Glutamatergic neuron (in vitro differentiated cells): ENCODE data around the gene DPYSL4. TPM values are rescaled to one million over a fixed set of nuclear protein-coding genes. Genes with fewer than 3 reads are reported as not detected.

ENCODE experiments used
- DNase-seq: peaks from one replicate; pipeline ENCODE4 v3.0.0; 2022
- H3K27ac Mint-ChIP-seq: one replicate; pipeline ENCODE4 v1.8.0; 2020; ENCODE audit warnings: mild to moderate bottlenecking, mixed read lengths, inconsistent platforms; ENCODE audit not compliant: unreplicated experiment
- H3K27me3 Mint-ChIP-seq: one replicate; pipeline ENCODE4 v1.8.0; 2020; ENCODE audit warnings: mild to moderate bottlenecking, moderate library complexity, mixed read lengths, inconsistent platforms; ENCODE audit not compliant: unreplicated experiment
- H3K36me3 Mint-ChIP-seq: one replicate; pipeline ENCODE4 v1.8.0; 2020; ENCODE audit warnings: mild to moderate bottlenecking, mixed read lengths, inconsistent platforms; ENCODE audit not compliant: unreplicated experiment
- H3K4me1 Mint-ChIP-seq: one replicate; pipeline ENCODE4 v1.8.0; 2020; ENCODE audit warnings: mild to moderate bottlenecking, low read depth, mixed read lengths, inconsistent platforms; ENCODE audit not compliant: unreplicated experiment
- H3K4me3 Mint-ChIP-seq: one replicate; pipeline ENCODE4 v1.8.0; 2020; ENCODE audit warnings: mild to moderate bottlenecking, mixed read lengths, inconsistent platforms; ENCODE audit not compliant: unreplicated experiment
- H3K9me3 Mint-ChIP-seq: one replicate; pipeline ENCODE4 v1.8.0; 2020; ENCODE audit warnings: mild to moderate bottlenecking, moderate library complexity, mixed read lengths, inconsistent platforms; ENCODE audit not compliant: unreplicated experiment
- total RNA-seq: library from RNA; stranded (reverse); fragmentation: NEBNext Ultra II Directional; extraction: Animal tissue kit (Norgen Biotek cat#: 25700); gene quantifications from one replicate; pipeline ENCODE4 v1.2.1, GENCODE V29; 2021; ENCODE audit not compliant: unreplicated experiment
- TF ChIP-seq, protein P1 (sequence below): fragments of 200-600 bp; sonication (generic); IDR thresholded peaks from one replicate; pipeline ENCODE4 v1.5.0; 2021; ENCODE audit not compliant: partially characterized antibody, unreplicated experiment

Gene DPYSL4
- total RNA-seq, 1 donor from 2014 or later = 402 TPM

- Mint-ChIP-seq H3K27me3 (peaks cover 18% of the 10 kb centered on the region), H3K9me3 (peaks cover 13% of the 10 kb centered on the region), H3K27ac (no peak overlapping the region), H3K4me1 (peaks cover 15% of the 10 kb centered on the region), H3K4me3 (no peak overlapping the region), H3K36me3 (peaks cover 11% of the 10 kb centered on the region)
- peak; percentile 14 for DNase-seq
- TF ChIP-seq, protein P1, sequence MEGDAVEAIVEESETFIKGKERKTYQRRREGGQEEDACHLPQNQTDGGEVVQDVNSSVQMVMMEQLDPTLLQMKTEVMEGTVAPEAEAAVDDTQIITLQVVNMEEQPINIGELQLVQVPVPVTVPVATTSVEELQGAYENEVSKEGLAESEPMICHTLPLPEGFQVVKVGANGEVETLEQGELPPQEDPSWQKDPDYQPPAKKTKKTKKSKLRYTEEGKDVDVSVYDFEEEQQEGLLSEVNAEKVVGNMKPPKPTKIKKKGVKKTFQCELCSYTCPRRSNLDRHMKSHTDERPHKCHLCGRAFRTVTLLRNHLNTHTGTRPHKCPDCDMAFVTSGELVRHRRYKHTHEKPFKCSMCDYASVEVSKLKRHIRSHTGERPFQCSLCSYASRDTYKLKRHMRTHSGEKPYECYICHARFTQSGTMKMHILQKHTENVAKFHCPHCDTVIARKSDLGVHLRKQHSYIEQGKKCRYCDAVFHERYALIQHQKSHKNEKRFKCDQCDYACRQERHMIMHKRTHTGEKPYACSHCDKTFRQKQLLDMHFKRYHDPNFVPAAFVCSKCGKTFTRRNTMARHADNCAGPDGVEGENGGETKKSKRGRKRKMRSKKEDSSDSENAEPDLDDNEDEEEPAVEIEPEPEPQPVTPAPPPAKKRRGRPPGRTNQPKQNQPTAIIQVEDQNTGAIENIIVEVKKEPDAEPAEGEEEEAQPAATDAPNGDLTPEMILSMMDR = no peak
These were observed 5.6 kb downstream of the DPYSL4 start for GRCh38 chr10:132192076-132192975.

DNA sequence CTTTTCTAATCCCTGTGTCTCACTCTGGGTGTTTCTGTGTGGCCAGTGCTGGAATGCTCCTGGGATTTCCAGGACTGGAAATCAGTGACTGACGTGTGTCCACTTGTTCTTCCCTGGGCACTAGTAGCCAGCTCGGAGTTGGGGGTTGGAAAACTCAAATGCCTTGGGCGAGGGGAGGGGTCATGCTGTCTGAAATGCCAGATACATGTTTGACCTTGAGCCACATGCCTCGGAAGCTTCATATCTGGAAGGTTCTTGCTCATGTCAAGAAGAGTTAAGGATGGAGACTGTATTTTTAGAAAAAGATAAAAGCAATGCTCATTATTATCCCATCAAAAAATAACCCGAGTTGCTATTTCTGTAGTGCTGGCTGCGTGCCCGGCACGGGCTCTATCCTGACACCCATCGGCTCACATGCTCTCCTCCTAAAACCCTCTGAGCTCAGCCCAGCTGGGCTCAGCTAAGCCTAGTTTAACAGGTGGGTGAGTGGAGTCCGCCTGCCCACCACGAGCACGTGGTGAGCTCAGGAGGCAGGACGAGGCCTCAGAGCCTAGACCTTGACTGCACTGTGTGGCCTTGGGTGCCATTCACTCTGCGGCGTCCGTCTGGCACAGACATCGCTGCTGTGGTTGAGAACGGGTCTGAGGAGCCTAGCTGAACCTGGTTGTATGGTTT, 6.4 kb downstream of the DPYSL4 start:
- DNase-seq = peak; percentile 6
- peaks cover 10% of the 10 kb centered on the region for H3K9me3 Mint-ChIP-seq
- peaks cover 15% of the 10 kb centered on the region for H3K4me1 Mint-ChIP-seq
- peak overlapping the region; percentile 12 for H3K27ac Mint-ChIP-seq
- H3K4me3 Mint-ChIP-seq = no peak overlapping the region
- peaks cover 11% of the 10 kb centered on the region for H3K36me3 Mint-ChIP-seq
- TF ChIP-seq, protein P1 = no peak
- peaks cover 18% of the 10 kb centered on the region for H3K27me3 Mint-ChIP-seq

DNA sequence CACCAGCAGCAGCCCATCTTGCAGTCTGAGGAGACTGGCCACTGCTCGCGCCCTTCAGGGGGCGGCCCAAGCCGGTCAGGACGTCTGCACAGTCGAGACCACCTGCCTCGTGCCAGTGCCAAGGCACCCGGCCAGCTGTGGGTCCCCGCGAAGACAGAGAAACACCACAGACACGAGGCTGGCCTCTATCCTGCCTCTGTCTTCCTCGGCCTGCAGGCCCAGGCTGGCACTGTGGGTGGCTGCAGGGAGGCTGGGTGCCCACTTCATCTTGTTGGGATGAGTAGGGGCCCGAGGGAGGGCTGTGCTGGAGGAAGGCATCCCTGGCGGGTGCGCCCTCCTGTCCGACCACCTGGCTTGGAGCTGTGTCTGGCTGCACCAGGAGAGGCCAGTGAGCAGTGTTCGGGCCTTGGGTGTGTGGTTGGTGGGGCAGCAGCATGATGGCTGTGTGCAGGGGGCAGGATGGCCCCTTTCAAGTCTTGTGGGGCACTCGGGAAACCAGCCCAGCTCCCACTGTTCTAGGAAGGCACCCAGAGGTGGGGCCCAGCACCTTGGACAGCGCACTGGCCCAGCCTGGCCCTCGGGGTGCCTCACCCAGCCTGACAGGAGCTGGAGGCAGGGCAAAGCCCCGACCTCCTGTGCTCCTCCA, 7.3 kb downstream of the DPYSL4 start:
- H3K36me3 Mint-ChIP-seq = peaks cover 11% of the 10 kb centered on the region
- TF ChIP-seq, protein P1 = no peak
- H3K4me3 Mint-ChIP-seq = no peak overlapping the region
- H3K27me3 Mint-ChIP-seq = peaks cover 17% of the 10 kb centered on the region
- peak; percentile 11 for DNase-seq
- H3K27ac Mint-ChIP-seq = no peak overlapping the region
- peaks cover 5% of the 10 kb centered on the region for H3K9me3 Mint-ChIP-seq
- H3K4me1 Mint-ChIP-seq = peaks cover 6% of the 10 kb centered on the region

GRCh38 chr10:132194726-132195125, 8.0 kb downstream of the DPYSL4 start:
- Mint-ChIP-seq H3K4me1 (no peaks in the 10 kb centered on the region), H3K9me3 (peaks cover 5% of the 10 kb centered on the region), H3K27ac (no peak overlapping the region), H3K27me3 (peaks cover 11% of the 10 kb centered on the region), H3K4me3 (no peak overlapping the region), H3K36me3 (peaks cover 11% of the 10 kb centered on the region)
- peak; percentile 8 for DNase-seq
- TF ChIP-seq, protein P1 = no peak
